ENCODE results near the gene GOLGA2.

DNA sequence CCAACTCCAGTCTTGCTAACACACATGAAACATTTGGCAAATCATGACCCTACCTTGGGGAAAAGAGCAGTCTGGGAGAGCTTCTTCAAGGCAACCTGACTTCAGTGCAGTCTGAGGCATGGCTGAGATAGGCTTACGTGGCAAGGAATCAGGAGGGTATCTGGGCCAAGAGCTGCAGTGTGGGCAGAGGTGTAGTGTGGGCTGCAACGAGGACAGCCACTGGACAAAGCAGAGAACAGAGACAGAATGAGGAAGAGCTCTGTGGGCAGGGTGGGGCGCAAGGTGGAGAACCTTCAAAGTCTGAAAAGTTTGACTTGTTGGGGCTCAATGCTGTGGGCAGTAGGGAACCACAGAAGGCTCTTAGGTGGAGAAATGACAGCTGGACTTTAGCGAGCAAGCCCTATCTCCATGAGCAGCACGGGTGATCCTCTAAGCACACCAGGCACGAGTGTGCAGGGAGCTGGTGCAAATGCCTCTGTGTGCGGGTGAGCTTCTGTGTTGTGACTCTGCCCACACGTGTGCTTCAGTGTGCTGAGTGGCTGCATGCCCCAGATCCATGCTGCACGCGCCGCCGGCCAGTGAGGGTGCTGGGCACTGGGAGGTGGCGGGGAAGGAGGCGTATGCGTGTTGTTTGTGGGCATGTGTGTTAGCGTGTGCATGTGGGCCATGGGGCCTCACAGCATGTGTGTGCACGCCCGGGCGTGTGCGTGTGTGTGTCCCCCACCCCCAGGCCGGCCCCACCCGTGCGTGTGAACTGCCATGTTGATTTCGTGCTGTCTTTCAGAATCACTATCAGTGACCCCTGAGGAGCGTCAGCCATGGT, 23.3 kb downstream of the GOLGA2 start:
- TF ChIP-seq, protein P1, sequence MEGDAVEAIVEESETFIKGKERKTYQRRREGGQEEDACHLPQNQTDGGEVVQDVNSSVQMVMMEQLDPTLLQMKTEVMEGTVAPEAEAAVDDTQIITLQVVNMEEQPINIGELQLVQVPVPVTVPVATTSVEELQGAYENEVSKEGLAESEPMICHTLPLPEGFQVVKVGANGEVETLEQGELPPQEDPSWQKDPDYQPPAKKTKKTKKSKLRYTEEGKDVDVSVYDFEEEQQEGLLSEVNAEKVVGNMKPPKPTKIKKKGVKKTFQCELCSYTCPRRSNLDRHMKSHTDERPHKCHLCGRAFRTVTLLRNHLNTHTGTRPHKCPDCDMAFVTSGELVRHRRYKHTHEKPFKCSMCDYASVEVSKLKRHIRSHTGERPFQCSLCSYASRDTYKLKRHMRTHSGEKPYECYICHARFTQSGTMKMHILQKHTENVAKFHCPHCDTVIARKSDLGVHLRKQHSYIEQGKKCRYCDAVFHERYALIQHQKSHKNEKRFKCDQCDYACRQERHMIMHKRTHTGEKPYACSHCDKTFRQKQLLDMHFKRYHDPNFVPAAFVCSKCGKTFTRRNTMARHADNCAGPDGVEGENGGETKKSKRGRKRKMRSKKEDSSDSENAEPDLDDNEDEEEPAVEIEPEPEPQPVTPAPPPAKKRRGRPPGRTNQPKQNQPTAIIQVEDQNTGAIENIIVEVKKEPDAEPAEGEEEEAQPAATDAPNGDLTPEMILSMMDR (IDR thresholded peaks at IDR 0.05) = no peak
- TF ChIP-seq POLR2A (IDR thresholded peaks at IDR 0.05) = no peak
